NB4 (cell line): Measurements from ENCODE around the gene AXIN1.

ENCODE experiments used
- DNase-seq: peaks from one replicate; pipeline ENCODE4 v3.0.0; 2010; ENCODE audit warnings: low read depth
- H3K4me3 ChIP-seq: one replicate; pipeline ENCODE4 v1.5.1; 2011; ENCODE audit warnings: mild to moderate bottlenecking, low read depth, low read length, moderate library complexity
- MYC ChIP-seq: IDR thresholded peaks from 2 replicates; pipeline ENCODE4 v1.6.1; 2011; ENCODE audit warnings: low read depth, low read length
- POLR2A ChIP-seq: IDR thresholded peaks from 2 replicates; pipeline ENCODE4 v1.6.1; 2011; ENCODE audit warnings: mild to moderate bottlenecking; ENCODE audit not compliant: insufficient read length; ENCODE audit errors: extremely low read depth
- TF ChIP-seq, protein P1 (sequence below): IDR thresholded peaks from one replicate; pipeline ENCODE4 v1.5.1; 2012; ENCODE audit warnings: low read depth, low read length
- TF ChIP-seq, protein P2 (sequence below): IDR thresholded peaks from 2 replicates; pipeline ENCODE4 v1.6.1; 2011; ENCODE audit warnings: low read depth, low read length

The AXIN1 gene

DNA sequence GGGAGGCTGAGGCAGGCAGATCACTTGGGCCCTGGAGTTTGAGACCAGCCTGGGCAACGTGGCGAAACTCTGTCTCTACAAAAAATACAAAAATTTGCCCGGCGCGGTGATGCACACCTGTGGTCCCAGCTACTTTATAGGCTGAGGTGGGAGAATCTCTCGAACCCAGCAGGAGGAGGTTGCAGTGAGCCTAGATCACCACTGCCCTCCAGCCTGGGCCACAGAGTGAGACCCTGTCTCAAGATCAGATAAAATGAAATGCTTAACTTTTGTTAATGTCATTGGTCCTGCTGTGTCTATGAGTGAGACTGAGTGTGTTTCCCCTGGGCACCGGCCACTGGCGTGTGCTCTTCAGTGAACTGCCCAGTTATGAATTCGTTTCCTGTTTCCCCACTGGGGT, 107.4 kb downstream of the AXIN1 start:
- TF ChIP-seq MYC = no peak
- TF ChIP-seq, protein P1, sequence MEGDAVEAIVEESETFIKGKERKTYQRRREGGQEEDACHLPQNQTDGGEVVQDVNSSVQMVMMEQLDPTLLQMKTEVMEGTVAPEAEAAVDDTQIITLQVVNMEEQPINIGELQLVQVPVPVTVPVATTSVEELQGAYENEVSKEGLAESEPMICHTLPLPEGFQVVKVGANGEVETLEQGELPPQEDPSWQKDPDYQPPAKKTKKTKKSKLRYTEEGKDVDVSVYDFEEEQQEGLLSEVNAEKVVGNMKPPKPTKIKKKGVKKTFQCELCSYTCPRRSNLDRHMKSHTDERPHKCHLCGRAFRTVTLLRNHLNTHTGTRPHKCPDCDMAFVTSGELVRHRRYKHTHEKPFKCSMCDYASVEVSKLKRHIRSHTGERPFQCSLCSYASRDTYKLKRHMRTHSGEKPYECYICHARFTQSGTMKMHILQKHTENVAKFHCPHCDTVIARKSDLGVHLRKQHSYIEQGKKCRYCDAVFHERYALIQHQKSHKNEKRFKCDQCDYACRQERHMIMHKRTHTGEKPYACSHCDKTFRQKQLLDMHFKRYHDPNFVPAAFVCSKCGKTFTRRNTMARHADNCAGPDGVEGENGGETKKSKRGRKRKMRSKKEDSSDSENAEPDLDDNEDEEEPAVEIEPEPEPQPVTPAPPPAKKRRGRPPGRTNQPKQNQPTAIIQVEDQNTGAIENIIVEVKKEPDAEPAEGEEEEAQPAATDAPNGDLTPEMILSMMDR = no peak
- no peak for TF ChIP-seq POLR2A
- TF ChIP-seq, protein P2, sequence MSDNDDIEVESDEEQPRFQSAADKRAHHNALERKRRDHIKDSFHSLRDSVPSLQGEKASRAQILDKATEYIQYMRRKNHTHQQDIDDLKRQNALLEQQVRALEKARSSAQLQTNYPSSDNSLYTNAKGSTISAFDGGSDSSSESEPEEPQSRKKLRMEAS = no peak
- DNase-seq = no peak

DNA sequence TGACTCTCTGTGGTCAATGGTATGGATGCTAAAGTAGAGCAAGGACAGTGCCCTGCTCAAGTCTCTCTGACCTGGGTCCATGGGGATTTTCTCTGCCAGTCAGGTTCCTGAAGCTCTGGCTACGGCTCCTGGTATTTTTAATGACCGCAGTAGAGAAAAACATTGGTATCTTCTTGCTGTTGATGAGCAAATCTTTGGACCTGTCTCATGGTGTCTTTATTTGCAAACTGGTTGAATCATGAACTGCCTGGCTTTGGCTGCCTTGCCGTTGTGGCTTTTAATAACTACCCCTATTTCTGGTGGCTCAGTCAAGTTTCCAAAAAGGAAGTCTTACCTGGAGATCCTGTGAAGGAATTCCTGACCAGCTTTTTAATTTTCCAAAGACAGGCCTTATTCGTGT, 109.2 kb downstream of the AXIN1 start:
- TF ChIP-seq, protein P1 = no peak
- TF ChIP-seq POLR2A = no peak
- TF ChIP-seq, protein P2 = no peak
- no peak for TF ChIP-seq MYC
- DNase-seq = no peak
- no peak overlapping the region for H3K4me3 ChIP-seq

More for the DNA sequence above, 107.4 kb downstream of the AXIN1 start:
- no peak overlapping the region for H3K4me3 ChIP-seq

DNA sequence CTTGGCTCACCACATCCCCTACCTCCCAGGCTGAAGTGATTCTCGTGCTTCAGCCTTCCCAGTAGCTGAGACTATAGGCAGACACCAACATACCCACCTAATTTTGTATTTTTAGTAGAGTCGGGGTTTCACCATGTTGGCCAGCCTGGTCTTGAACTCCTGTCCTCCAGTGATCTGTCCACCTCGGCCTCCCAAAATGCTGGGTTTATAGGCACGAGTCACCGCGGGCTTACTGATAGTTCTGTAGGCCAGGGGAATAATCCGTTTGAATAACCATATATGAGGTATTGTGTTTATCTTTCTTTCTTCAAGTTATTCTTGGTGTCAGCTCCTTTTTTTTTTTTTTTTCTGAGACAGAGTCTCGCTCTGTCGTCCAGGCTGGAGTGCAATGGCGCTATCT, 110.2 kb downstream of the AXIN1 start:
- TF ChIP-seq MYC (no peak), POLR2A (no peak)
- TF ChIP-seq, protein P1 = no peak
- TF ChIP-seq, protein P2 = no peak
- H3K4me3 ChIP-seq = no peak overlapping the region
- no peak for DNase-seq

DNA sequence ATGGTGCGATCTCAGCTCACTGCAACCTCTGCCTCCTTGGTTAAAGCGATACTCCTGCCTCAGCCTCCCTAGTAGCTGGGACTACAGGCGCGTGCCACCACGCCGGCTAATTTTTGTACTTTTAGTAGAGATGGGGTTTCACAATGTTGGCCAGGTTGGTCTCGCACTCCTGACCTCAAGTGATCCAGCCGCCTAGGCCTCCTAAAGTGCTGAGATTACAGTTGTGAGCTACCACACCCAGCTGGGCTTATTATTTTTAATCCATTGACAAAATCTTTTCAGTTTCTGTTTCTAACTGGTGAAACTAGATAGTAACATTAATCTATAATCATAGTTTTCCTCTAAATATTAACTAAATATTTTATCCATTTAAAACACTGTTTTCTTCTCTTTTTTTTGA, 112.0 kb downstream of the AXIN1 start:
- DNase-seq = no peak
- H3K4me3 ChIP-seq = no peak overlapping the region
- TF ChIP-seq MYC (no peak), POLR2A (no peak)
- TF ChIP-seq, protein P1 = no peak
- TF ChIP-seq, protein P2 = no peak

DNA sequence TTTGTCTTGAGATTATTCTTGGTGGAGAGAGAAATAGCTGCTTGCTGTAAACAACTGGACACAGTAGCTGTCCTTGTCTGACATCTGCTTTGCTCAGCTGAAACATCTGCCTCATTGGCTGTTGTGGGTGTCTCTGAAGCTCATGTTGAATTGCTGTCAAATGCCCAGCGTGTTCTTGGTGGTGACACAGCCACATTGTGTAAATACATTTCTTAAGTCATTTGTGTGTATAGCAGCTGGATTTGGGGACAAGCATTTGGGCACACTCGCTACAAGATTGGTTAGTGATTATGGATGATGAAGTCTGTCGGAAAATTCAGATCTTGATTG, 112.6 kb downstream of the AXIN1 start:
- no peak overlapping the region for H3K4me3 ChIP-seq
- no peak for TF ChIP-seq MYC
- TF ChIP-seq, protein P2 = no peak
- TF ChIP-seq, protein P1 = no peak
- TF ChIP-seq POLR2A = no peak
- DNase-seq = no peak
